CD4-positive, alpha-beta T cell treated with Interleukin-12 subunit alpha and Interleukin-12 subunit beta, for 1 hour (primary cell): ENCODE data around the gene ALS2.

Experiments used
- DNase-seq: peaks from one replicate; pipeline ENCODE4 v3.0.0-alpha.2; 2020

ALS2 gene

DNA sequence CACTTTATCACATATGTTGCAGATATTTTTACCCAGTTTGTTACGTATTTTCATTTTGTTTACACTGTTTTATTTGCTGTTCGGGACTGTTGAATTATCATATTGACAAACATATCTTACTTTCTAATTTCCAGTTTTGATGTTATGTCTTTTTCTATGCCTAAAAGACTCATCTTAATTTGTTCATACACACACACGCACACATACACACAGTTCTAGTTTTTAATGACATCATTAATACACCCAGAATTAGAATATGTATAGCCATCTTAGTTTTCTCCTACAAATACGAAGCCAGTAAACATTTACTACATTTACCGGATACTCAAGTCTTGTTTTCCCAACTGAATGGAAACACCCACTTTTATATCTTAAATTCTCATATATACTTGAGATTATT lies 29.2 kb downstream of the ALS2 start:
- DNase-seq: no peak

- DNase-seq: no peak
Observed at GRCh38 chr2:201746551-201746950, 34.2 kb downstream of the ALS2 start.

DNA sequence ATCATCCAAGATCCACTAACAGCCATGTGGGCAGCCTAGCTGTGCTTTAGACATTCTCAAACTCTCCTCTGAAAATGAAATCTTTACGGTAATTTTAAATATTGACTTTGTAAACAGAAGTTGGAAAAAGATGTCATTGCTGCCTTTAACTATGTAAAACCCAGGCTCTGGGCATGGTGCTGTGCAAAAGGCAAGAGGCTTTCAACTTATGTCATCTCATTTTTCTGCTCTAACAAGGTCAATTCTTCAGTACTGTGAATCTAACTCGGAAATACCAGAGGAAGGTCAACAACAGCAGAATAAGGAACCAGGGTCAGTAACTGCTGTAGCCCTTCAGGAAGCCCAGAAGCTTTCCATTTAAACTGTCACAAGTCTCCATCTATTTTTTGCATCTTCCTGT lies 45.2 kb downstream of the ALS2 start:
- DNase-seq: no peak

DNA sequence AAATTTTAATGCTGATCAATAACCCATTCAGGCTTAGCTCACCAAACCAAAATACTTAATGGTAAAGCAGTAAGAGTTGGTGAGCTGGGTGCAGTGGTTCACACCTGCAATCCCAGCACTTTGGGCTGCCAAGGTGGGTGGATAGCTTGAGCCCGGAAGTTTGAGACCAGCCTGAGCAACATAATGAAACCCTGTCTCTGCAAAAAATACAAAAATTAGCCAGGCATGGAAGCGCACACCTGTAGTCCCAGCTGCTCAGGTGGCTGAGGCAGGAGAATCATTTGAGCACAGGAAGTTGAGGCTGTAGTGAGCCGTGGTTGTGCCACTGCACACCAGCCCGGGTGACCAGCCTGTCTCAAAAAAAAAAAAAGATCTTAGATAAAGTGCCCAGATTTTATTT lies 46.6 kb downstream of the ALS2 start:
- DNase-seq: no peak

- no peak for DNase-seq
Observed at GRCh38 chr2:201733544-201733943, 47.2 kb downstream of the ALS2 start.

- DNase-seq: no peak
Observed at GRCh38 chr2:201730651-201731285, 50.0 kb downstream of the ALS2 start.

DNA sequence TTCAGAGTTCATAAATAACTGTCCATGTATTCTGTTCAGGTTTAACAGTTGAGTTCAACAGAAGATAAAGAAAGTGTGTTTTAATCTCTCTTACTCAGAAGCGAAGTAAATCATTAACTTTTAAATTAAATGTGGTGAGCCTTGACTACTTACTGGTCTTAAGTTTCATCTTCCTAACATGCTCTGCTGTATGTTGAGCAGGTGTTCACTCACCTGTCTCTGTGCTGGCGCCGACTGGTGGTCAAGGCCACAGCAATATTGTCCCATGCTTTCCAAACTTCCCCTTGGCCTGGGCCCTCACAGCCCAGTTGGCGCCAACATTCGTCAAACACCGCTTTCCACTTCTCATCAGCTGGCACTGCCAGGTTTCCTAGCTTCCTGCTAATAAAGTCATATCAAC lies 65.3 kb downstream of the ALS2 start:
- DNase-seq: no peak

DNA sequence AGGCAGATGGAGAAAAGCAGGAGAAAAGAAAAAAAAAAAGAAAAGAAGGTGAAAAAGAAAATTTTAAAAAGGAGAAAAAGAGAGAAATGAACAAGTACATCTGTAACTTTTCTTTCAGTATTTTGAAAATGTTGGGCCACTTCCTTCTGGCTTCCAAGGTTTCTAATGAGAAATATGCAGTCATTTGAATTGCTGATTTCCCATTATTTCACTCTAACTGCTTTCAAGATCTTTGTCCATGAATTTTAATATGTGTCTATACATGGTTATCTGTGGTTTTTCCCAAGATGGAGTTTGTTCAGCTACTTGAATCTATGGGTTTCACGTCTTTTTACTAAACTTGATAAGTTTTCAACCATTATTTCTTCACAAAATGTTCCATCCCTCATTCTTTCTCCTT lies 68.0 kb downstream of the ALS2 start:
- no peak for DNase-seq

DNA sequence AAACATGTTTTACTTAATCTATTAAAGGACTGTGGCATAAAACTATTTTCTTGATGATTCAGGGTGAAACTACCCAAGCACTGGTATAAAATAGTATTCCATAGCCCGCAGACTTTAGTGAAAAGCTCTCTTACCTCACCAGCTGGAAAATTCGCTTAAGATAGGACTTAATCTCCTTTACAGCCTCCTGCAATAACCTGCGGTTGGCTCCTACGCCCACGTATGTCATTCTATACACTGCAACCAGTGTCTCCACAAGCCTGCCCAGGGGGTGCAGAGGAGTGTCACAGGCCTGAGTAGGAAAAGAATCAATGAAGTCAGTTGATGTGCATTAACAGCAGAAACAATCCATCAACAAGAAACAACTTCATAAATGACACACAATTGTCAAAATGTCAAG lies 71.0 kb downstream of the ALS2 start:
- no peak for DNase-seq

GRCh38 chr2:201709049-201709448 lies 71.7 kb downstream of the ALS2 start:
- no peak for DNase-seq

DNA sequence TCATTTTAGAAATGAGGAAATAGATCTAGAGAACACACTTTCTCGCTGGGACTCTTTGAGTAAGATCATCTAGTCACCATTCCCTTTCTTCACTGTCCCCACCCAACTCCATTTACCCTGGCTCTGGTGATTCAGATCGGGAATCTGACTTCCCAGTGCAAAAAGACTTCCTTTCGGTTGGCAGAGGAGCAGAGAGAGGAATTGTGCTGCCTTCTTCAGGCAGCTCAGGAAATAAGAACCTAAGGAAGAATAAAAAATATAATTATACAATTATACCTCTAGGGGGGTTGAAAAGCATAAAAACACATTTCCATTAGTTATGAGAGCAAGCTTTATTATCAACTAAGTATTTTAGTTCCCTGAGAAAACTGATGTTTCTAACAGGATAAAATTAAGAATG lies 73.0 kb downstream of the ALS2 start:
- DNase-seq: no peak

DNA sequence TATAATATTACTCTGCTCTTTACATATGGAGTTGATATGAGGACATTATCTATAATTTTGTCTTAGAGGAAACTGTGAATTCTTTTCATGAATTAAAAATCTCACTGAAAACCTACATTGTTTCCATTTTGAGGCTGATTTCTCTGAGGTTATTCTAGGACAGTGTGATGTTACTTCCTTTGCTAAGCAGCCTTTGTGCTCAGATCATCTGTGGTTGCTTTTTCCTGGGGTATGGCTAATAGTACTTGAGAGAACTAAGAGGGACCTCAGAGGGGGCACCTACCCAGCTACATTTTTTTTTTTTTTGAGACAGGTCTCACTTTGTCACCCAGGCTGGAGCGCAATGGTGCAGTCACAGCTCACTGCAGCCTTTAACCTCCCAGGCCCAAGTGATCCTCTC lies 73.6 kb downstream of the ALS2 start:
- no peak for DNase-seq

- DNase-seq: no peak
Observed at GRCh38 chr2:201704536-201704935, 76.2 kb downstream of the ALS2 start.

- DNase-seq: no peak
Observed at GRCh38 chr2:201701646-201702045, 79.1 kb downstream of the ALS2 start.

- no peak for DNase-seq
Observed at GRCh38 chr2:201699416-201699815, 81.3 kb downstream of the ALS2 start.

DNA sequence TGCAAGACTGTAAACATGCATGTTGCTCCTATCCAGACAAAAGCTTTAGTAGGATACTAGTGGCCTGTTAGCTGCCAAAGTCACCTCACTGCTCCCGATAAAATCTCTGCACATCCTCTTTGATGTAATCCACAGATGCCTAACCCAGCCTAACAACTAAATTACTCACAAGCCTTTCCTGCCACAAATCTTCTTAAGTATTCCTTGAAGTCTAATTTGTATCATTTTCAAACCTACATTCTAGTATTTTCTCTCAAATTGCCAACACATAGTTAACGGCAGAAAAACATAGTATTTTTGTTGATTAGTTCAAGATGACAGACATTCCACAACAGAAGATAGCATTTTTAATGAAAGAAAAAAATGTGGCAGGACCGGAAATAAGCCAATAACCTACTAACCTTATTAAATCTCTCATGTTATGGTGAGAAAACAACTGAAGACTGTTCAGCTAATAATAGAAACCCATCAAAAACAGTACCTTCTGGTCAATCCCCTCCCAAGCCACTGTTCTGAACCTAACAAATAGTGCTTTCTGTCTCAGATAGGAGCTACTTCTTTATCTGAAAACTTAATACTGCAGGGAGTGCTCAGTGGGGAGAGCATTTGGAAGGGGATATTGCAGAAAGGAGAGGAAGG lies 82.0 kb downstream of the ALS2 start, which contains the start of gene MPP4:
MPP4 (minus strand) TSS at position 57 of the 639 bp plus-strand sequence. CDS start 4,690 bp downstream, outside the sequence.
- no peak for DNase-seq

GRCh38 chr2:201697899-201698298 lies 82.8 kb downstream of the ALS2 start:
- no peak for DNase-seq

- DNase-seq: no peak
Observed at GRCh38 chr2:201696151-201696659, 84.5 kb downstream of the ALS2 start.

DNA sequence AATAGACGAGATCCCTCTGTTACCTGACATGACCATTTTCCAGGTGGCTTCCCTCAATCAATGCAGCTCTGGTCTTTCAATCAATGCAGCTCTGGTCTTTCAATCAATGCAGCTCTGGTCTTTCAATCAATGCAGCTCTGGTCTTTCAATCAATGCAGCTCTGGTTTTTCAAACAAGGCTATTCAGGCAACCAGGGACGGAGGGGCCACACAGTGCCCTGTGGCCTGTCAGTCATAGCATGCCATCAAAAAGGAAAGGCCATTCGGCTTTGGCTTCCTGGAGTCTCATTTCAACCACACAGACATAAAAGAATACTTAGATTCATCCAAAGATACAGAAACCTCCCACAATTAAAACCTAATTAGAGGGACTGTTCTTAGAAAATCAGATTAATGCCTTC lies 95.6 kb downstream of the ALS2 start:
- no peak for DNase-seq

GRCh38 chr2:201680743-201681142 lies 100.0 kb downstream of the ALS2 start:
- DNase-seq: no peak

GRCh38 chr2:201678401-201678800 lies 102.3 kb downstream of the ALS2 start:
- DNase-seq: no peak

GRCh38 chr2:201675454-201675853 lies 105.3 kb downstream of the ALS2 start:
- DNase-seq: no peak

- DNase-seq: no peak
Observed at GRCh38 chr2:201674794-201675193, 105.9 kb downstream of the ALS2 start.

DNA sequence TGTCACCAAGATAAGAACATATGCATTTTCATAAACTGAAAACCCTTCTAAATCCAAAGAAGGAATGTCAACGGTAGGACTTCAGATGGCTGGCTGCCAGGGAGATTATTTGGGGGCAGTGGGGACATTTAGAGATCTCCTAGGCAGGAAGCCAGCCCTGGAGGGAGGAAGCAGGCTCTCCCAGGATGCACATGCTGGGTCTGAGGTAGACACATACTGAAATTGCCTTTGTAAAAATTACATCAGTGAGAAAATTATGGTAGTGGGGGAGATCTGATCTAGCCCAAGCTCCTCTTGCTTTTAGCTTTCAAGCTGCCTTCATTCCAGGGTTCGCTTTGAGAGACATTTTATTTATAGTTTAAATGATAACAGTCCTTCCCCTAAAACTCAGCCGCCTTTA lies 106.4 kb downstream of the ALS2 start:
- DNase-seq: no peak

DNA sequence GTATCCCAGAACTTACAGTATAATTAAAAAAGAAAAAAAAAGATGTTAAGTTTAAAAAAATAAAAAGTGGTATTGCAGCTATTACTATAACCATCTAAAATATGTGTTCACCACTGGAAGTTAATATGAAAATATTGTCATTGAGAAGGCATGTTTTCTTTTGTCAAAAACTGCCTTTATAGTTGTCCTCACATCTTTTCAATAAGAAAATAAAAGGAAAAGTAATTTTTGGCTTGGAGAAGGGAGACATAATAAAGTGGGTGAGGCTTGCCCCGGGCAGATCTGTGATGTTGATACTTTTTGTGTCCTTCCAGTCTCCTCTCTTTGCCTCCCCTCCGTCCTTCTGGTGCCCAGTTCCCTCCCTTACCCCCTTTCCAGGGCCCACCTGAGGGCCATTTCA lies 107.2 kb downstream of the ALS2 start:
- DNase-seq: no peak
